Measurements from ENCODE around the gene TBC1D22A.

GRCh38 chr22:47086596-47087248, 324.3 kb downstream of the TBC1D22A start:
- no peak for TF ChIP-seq CTCF (IDR thresholded peaks at IDR 0.05)
- no peak for TF ChIP-seq POLR2A (IDR thresholded peaks at IDR 0.05)

Measured in heart left ventricle (tissue), 13 donors.